Occipital lobe (tissue), 2 donors: ENCODE results near the gene CPT2. TPM values are rescaled to one million over a fixed set of nuclear protein-coding genes. Genes with fewer than 3 reads are reported as not detected.

ENCODE experiments used
- DNase-seq: peaks from one replicate; lab custom pipeline; 2025; lab: John Stamatoyannopoulos, UW
- total RNA-seq: library from RNA; depleted of rRNA; stranded (reverse); fragments of >200 nt; gene quantifications from one replicate; pipeline ENCODE4 v1.2.3, GENCODE V29; 2014

The CPT2 gene
- total RNA-seq, 1 donor from 2014 or later: 4.2 TPM

GRCh38 chr1:53214376-53214940, 17.8 kb downstream of the CPT2 start:
- no peak for DNase-seq

- no peak for DNase-seq
Measured at GRCh38 chr1:53218201-53218600, 21.6 kb downstream of the CPT2 start.

- DNase-seq: no peak
Measured at GRCh38 chr1:53219711-53220110, 23.1 kb downstream of the CPT2 start.

- DNase-seq: peak; percentile 91
Measured at GRCh38 chr1:53220171-53220961, 23.7 kb downstream of the CPT2 start, which contains the start of gene CZIB. Gene CZIB, minus strand, starts transcription at chr1:53220634. Its CDS starts 59 bp downstream, at chr1:53220575.

- DNase-seq: no peak
Measured at GRCh38 chr1:53220962-53221286, 24.3 kb downstream of the CPT2 start.

- no peak for DNase-seq
Measured at GRCh38 chr1:53237638-53238037, 41.0 kb downstream of the CPT2 start.

GRCh38 chr1:53238197-53239155, 41.9 kb downstream of the CPT2 start, which contains the start of gene MAGOH:
Gene MAGOH, minus strand, starts transcription at chr1:53238518. Its CDS starts 70 bp downstream, at chr1:53238448.
- DNase-seq: peak; percentile 93

- DNase-seq: no peak
Measured at GRCh38 chr1:53241828-53242227, 45.2 kb downstream of the CPT2 start.

- DNase-seq: no peak
Measured at GRCh38 chr1:53242381-53242780, 45.8 kb downstream of the CPT2 start.

GRCh38 chr1:53244141-53244540, 47.5 kb downstream of the CPT2 start:
- DNase-seq: no peak

- DNase-seq: no peak
Measured at GRCh38 chr1:53246261-53247134, 49.9 kb downstream of the CPT2 start.

- DNase-seq: no peak
Measured at GRCh38 chr1:53249706-53250105, 53.1 kb downstream of the CPT2 start.

GRCh38 chr1:53250325-53250724, 53.7 kb downstream of the CPT2 start:
- no peak for DNase-seq

- no peak for DNase-seq
Measured at GRCh38 chr1:53254011-53254640, 57.5 kb downstream of the CPT2 start.

- no peak for DNase-seq
Measured at GRCh38 chr1:53255031-53255430, 58.4 kb downstream of the CPT2 start.

- DNase-seq: no peak
Measured at GRCh38 chr1:53256511-53257453, 60.2 kb downstream of the CPT2 start.

GRCh38 chr1:53257454-53258081, 60.9 kb downstream of the CPT2 start:
- no peak for DNase-seq

- no peak for DNase-seq
Measured at GRCh38 chr1:53258216-53258615, 61.6 kb downstream of the CPT2 start.

- DNase-seq: no peak
Measured at GRCh38 chr1:53259932-53260331, 63.3 kb downstream of the CPT2 start.
